ENCODE data around the gene GREB1L. TPM values are rescaled to one million over a fixed set of nuclear protein-coding genes. Genes with fewer than 3 reads are reported as not detected.

Gene GREB1L
- total and polyA plus RNA-seq, 2 donors, result 0.09 to 0.50 TPM

GRCh38 chr18:21546423-21546822 lies 304.4 kb downstream of the GREB1L start:
- no peaks in the 10 kb centered on the region for H3K4me1 ChIP-seq (ENCODE audit: control insufficient read depth in 2 of 2, insufficient read depth in 2 of 2, low read length in 2 of 2)
- no peak overlapping the region for H3K4me3 ChIP-seq (ENCODE audit: low read length in 2 of 2)
- DNase-seq (ENCODE audit: low read depth in 6 of 9, low spot score in 9 of 9), result no peak
- H3K36me3 ChIP-seq (ENCODE audit: control insufficient read depth in 2 of 2, insufficient read depth in 2 of 2, low read length in 1 of 2), result peaks cover 4 to 11% of the 10 kb centered on the region in 2 donors
- H3K27ac ChIP-seq (ENCODE audit: low read depth in 1 of 2, low read length in 1 of 2), result no peak overlapping the region
- no peaks in the 10 kb centered on the region for H3K9me3 ChIP-seq (ENCODE audit: control insufficient read depth in 2 of 2, insufficient read depth in 1 of 2, low read length in 1 of 2)
- 98% methylated on average over 5 of the region's 5 CpGs for WGBS
- no peaks in the 10 kb centered on the region for H3K27me3 ChIP-seq (ENCODE audit: control insufficient read depth in 2 of 2, insufficient read depth in 1 of 2, low read length in 1 of 2)

DNA sequence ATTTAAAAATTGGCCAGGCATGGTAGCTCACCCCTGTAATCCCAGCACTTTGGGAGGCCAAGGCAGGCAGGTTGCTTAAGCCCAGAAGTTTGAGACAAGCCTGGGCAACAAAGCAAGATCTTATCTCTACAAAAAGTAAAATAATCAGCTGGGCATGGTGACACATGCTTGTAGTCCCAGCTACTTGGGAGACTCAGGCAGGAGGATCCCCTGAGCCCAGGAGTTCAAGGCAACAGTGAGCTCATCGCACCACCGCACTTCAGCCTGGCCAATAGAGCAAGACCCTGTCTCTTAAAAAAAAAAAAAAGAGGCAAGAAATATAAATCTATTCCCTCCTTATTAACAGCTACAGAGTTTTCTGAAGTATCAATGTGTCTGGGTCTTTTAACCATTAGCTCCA lies 306.6 kb downstream of the GREB1L start:
- 97% methylated on average over 2 of the region's 2 CpGs for WGBS
- H3K9me3 ChIP-seq (ENCODE audit: control insufficient read depth in 2 of 2, insufficient read depth in 1 of 2, low read length in 1 of 2), result no peaks in the 10 kb centered on the region
- peaks cover 4 to 16% of the 10 kb centered on the region in 2 donors for H3K36me3 ChIP-seq (ENCODE audit: control insufficient read depth in 2 of 2, insufficient read depth in 2 of 2, low read length in 1 of 2)
- no peak for DNase-seq (ENCODE audit: low read depth in 6 of 9, low spot score in 9 of 9)
- H3K27ac ChIP-seq (ENCODE audit: low read depth in 1 of 2, low read length in 1 of 2), result no peak overlapping the region
- H3K4me3 ChIP-seq (ENCODE audit: low read length in 2 of 2), result no peak overlapping the region
- H3K27me3 ChIP-seq (ENCODE audit: control insufficient read depth in 2 of 2, insufficient read depth in 1 of 2, low read length in 1 of 2), result no peaks in the 10 kb centered on the region
- H3K4me1 ChIP-seq (ENCODE audit: control insufficient read depth in 2 of 2, insufficient read depth in 2 of 2, low read length in 2 of 2), result no peaks in the 10 kb centered on the region

GRCh38 chr18:21550510-21550970 lies 308.5 kb downstream of the GREB1L start:
- no peaks in the 10 kb centered on the region for H3K27me3 ChIP-seq (ENCODE audit: control insufficient read depth in 2 of 2, insufficient read depth in 1 of 2, low read length in 1 of 2)
- no peak for DNase-seq (ENCODE audit: low read depth in 6 of 9, low spot score in 9 of 9)
- WGBS, result 92% methylated on average over 11 of the region's 11 CpGs
- H3K4me1 ChIP-seq (ENCODE audit: control insufficient read depth in 2 of 2, insufficient read depth in 2 of 2, low read length in 2 of 2), result no peaks in the 10 kb centered on the region
- H3K9me3 ChIP-seq (ENCODE audit: control insufficient read depth in 2 of 2, insufficient read depth in 1 of 2, low read length in 1 of 2), result no peaks in the 10 kb centered on the region
- no peak overlapping the region for H3K27ac ChIP-seq (ENCODE audit: low read depth in 1 of 2, low read length in 1 of 2)
- peaks cover 2 to 12% of the 10 kb centered on the region in 2 donors for H3K36me3 ChIP-seq (ENCODE audit: control insufficient read depth in 2 of 2, insufficient read depth in 2 of 2, low read length in 1 of 2)
- H3K4me3 ChIP-seq (ENCODE audit: low read length in 2 of 2), result no peak overlapping the region

- H3K4me3 ChIP-seq (ENCODE audit: low read length in 2 of 2), result no peak overlapping the region
- H3K27ac ChIP-seq (ENCODE audit: low read depth in 1 of 2, low read length in 1 of 2), result no peak overlapping the region
- H3K27me3 ChIP-seq (ENCODE audit: control insufficient read depth in 2 of 2, insufficient read depth in 1 of 2, low read length in 1 of 2), result no peaks in the 10 kb centered on the region
- no peaks in the 10 kb centered on the region for H3K4me1 ChIP-seq (ENCODE audit: control insufficient read depth in 2 of 2, insufficient read depth in 2 of 2, low read length in 2 of 2)
- H3K36me3 ChIP-seq (ENCODE audit: control insufficient read depth in 2 of 2, insufficient read depth in 2 of 2, low read length in 1 of 2), result peaks cover 10 to 15% of the 10 kb centered on the region in 2 donors
- H3K9me3 ChIP-seq (ENCODE audit: control insufficient read depth in 2 of 2, insufficient read depth in 1 of 2, low read length in 1 of 2), result no peaks in the 10 kb centered on the region
- 92% methylated on average over 6 of the region's 6 CpGs for WGBS
- DNase-seq (ENCODE audit: low read depth in 6 of 9, low spot score in 9 of 9), result no peak
Measured at GRCh38 chr18:21557607-21558253, 315.7 kb downstream of the GREB1L start.

DNA sequence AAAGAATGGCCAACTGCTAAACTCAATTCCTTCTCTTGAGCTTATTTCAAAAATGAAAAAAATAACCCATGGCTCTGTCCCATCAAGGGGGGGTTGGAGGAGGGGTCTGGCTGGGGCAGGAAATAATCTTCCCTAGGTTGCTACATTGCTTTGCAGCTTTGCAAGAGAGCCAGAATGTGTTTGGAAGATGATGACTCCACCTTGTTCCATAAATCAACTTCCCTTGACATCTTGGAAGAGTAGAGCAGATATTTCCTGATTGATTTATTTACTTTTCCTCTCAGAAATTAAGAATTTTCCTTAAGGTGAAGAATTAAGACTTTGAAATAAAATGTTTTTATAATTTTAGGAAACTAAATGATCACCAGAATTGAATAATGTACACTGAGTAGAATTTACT lies 317.2 kb downstream of the GREB1L start:
- no peak for DNase-seq (ENCODE audit: low read depth in 6 of 9, low spot score in 9 of 9)
- Histone ChIP-seq H3K27me3 (ENCODE audit: control insufficient read depth in 2 of 2, insufficient read depth in 1 of 2, low read length in 1 of 2) (no peaks in the 10 kb centered on the region), H3K36me3 (ENCODE audit: control insufficient read depth in 2 of 2, insufficient read depth in 2 of 2, low read length in 1 of 2) (peaks cover 20 to 22% of the 10 kb centered on the region in 2 donors), H3K27ac (ENCODE audit: low read depth in 1 of 2, low read length in 1 of 2) (no peak overlapping the region), H3K9me3 (ENCODE audit: control insufficient read depth in 2 of 2, insufficient read depth in 1 of 2, low read length in 1 of 2) (no peaks in the 10 kb centered on the region), H3K4me1 (ENCODE audit: control insufficient read depth in 2 of 2, insufficient read depth in 2 of 2, low read length in 2 of 2) (no peaks in the 10 kb centered on the region), H3K4me3 (ENCODE audit: low read length in 2 of 2) (no peak overlapping the region)

- H3K27ac ChIP-seq (ENCODE audit: low read depth in 1 of 2, low read length in 1 of 2), result no peak overlapping the region
- no peaks in the 10 kb centered on the region for H3K27me3 ChIP-seq (ENCODE audit: control insufficient read depth in 2 of 2, insufficient read depth in 1 of 2, low read length in 1 of 2)
- no peak for DNase-seq (ENCODE audit: low read depth in 6 of 9, low spot score in 9 of 9)
- H3K36me3 ChIP-seq (ENCODE audit: control insufficient read depth in 2 of 2, insufficient read depth in 2 of 2, low read length in 1 of 2), result peaks cover 18 to 38% of the 10 kb centered on the region in 2 donors
- no peaks in the 10 kb centered on the region for H3K9me3 ChIP-seq (ENCODE audit: control insufficient read depth in 2 of 2, insufficient read depth in 1 of 2, low read length in 1 of 2)
- no peak overlapping the region for H3K4me3 ChIP-seq (ENCODE audit: low read length in 2 of 2)
- H3K4me1 ChIP-seq (ENCODE audit: control insufficient read depth in 2 of 2, insufficient read depth in 2 of 2, low read length in 2 of 2), result no peaks in the 10 kb centered on the region
Measured at GRCh38 chr18:21571772-21572171, 329.7 kb downstream of the GREB1L start.

Other genes with a start within 250 kb of the GREB1L start
- gene ROCK1, start 130.4 kb upstream of the GREB1L start, total RNA-seq, result 37.6 TPM
- gene ROCK1, start 130.4 kb upstream of the GREB1L start, polyA plus RNA-seq, result 25.6 TPM

Data from thymus (tissue), 11 donors.